ENCODE results near the gene LRRC51. TPM values are rescaled to one million over a fixed set of nuclear protein-coding genes. Genes with fewer than 3 reads are reported as not detected.
A peak's percentile ranks its signal among the peaks of the same experiment; 100 is the strongest.

The LRRC51 gene
- total and polyA plus RNA-seq, 3 donors from 2014 or later: 50.8 to 200 (median 84.6) TPM

GRCh38 chr11:72061739-72062396 lies 18.8 kb upstream of the LRRC51 start:
- Histone ChIP-seq H3K9me3 (no peaks in the 10 kb centered on the region), H3K27me3 (no peaks in the 10 kb centered on the region), H3K36me3 (ENCODE audit: low read depth, missing control alignments) (no peaks in the 10 kb centered on the region), H3K27ac (no peak overlapping the region), H3K4me3 (no peak overlapping the region), H3K4me1 (peaks cover 7% of the 10 kb centered on the region)
- 89% methylated on average over 5 of the region's 5 CpGs for WGBS, 2 donors
- DNase-seq: no peak
- no peak for TF ChIP-seq CTCF (IDR thresholded peaks at IDR 0.05)
- TF ChIP-seq POLR2A (IDR thresholded peaks at IDR 0.05): no peak
- intact Hi-C loops (cut with DNase I; ENCODE audit: low total_unique reads): no loop called here

- TF ChIP-seq POLR2A (IDR thresholded peaks at IDR 0.05) (no peak), CTCF (IDR thresholded peaks at IDR 0.05) (no peak)
- intact Hi-C loops (cut with DNase I; ENCODE audit: low total_unique reads): no loop called here
- peaks cover 18% of the 10 kb centered on the region for H3K4me1 ChIP-seq
Measured at GRCh38 chr11:72066855-72067254, 13.8 kb upstream of the LRRC51 start.

GRCh38 chr11:72067266-72067665 lies 13.4 kb upstream of the LRRC51 start:
- H3K27ac ChIP-seq: peak overlapping the region in 1 of 2 donors; percentile 56
- no peak overlapping the region for H3K4me3 ChIP-seq
- peaks cover 18% of the 10 kb centered on the region for H3K4me1 ChIP-seq

More at GRCh38 chr11:72066855-72067254, 13.8 kb upstream of the LRRC51 start:
- Histone ChIP-seq H3K27me3 (no peaks in the 10 kb centered on the region), H3K4me3 (no peak overlapping the region), H3K9me3 (no peaks in the 10 kb centered on the region), H3K36me3 (ENCODE audit: low read depth, missing control alignments) (no peaks in the 10 kb centered on the region), H3K27ac (peak overlapping the region; percentile 10 to 56)
- no peak for DNase-seq

GRCh38 chr11:72067676-72068075 lies 13.0 kb upstream of the LRRC51 start:
- H3K4me1 ChIP-seq: peaks cover 18% of the 10 kb centered on the region
- H3K36me3 ChIP-seq (ENCODE audit: low read depth, missing control alignments): no peaks in the 10 kb centered on the region
- TF ChIP-seq POLR2A (IDR thresholded peaks at IDR 0.05): no peak
- TF ChIP-seq CTCF (IDR thresholded peaks at IDR 0.05): no peak
- intact Hi-C loops (cut with DNase I; ENCODE audit: low total_unique reads): no loop called here
- no peaks in the 10 kb centered on the region for H3K27me3 ChIP-seq
- DNase-seq: no peak
- H3K4me3 ChIP-seq: no peak overlapping the region
- H3K27ac ChIP-seq: peak overlapping the region in 1 of 2 donors; percentile 56
- no peaks in the 10 kb centered on the region for H3K9me3 ChIP-seq

More at GRCh38 chr11:72067266-72067665, 13.4 kb upstream of the LRRC51 start:
- Histone ChIP-seq H3K27me3 (no peaks in the 10 kb centered on the region), H3K36me3 (ENCODE audit: low read depth, missing control alignments) (no peaks in the 10 kb centered on the region), H3K9me3 (no peaks in the 10 kb centered on the region)
- TF ChIP-seq CTCF (IDR thresholded peaks at IDR 0.05) (no peak), POLR2A (IDR thresholded peaks at IDR 0.05) (no peak)
- no peak for DNase-seq
- intact Hi-C loops (cut with DNase I; ENCODE audit: low total_unique reads): no loop called here

GRCh38 chr11:72069200-72069599 lies 11.4 kb upstream of the LRRC51 start:
- intact Hi-C loops (cut with DNase I; ENCODE audit: low total_unique reads): no loop called here
- no peak overlapping the region for H3K4me3 ChIP-seq
- no peak for DNase-seq
- no peaks in the 10 kb centered on the region for H3K36me3 ChIP-seq (ENCODE audit: low read depth, missing control alignments)
- H3K9me3 ChIP-seq: no peaks in the 10 kb centered on the region
- no peaks in the 10 kb centered on the region for H3K27me3 ChIP-seq
- H3K27ac ChIP-seq: peak overlapping the region in 1 of 2 donors; percentile 75
- H3K4me1 ChIP-seq: peaks cover 18% of the 10 kb centered on the region
- TF ChIP-seq CTCF (IDR thresholded peaks at IDR 0.05) (no peak), POLR2A (IDR thresholded peaks at IDR 0.05) (no peak)

Data from testis (tissue), 3 donors.